NCI-H1417 treated with DMSO at 0.1 percent for 48 hours (cell line): ENCODE results near the gene MRPL51.
A peak's percentile ranks its signal among the peaks of the same experiment; 100 is the strongest.
"Not testable (repeated sequence)": the region's sequence is repeated elsewhere in the genome, so short reads cannot be mapped to it uniquely, and the experiment has no call there.

ENCODE experiments used
- DNase-seq: peaks from one replicate; lab custom pipeline; 2025; lab: John Stamatoyannopoulos, UW

Gene MRPL51

GRCh38 chr12:6492838-6493496, at the start of gene MRPL51:
Gene MRPL51, minus strand, starts transcription at chr12:6493262. Its CDS starts 126 bp downstream, at chr12:6493136.
- peak; percentile 83 for DNase-seq

GRCh38 chr12:6542209-6543009, 49.3 kb upstream of the MRPL51 start:
- DNase-seq: no peak

GRCh38 chr12:6541371-6542165, 48.5 kb upstream of the MRPL51 start:
- no peak for DNase-seq

- no peak for DNase-seq
Observed at GRCh38 chr12:6540181-6540877, 47.3 kb upstream of the MRPL51 start.

- no peak for DNase-seq
Observed at GRCh38 chr12:6539707-6540134, 46.7 kb upstream of the MRPL51 start.

- DNase-seq: no peak
Observed at GRCh38 chr12:6539314-6539682, 46.2 kb upstream of the MRPL51 start.

GRCh38 chr12:6538420-6539313, 45.6 kb upstream of the MRPL51 start:
- no peak for DNase-seq

GRCh38 chr12:6537580-6538419, 44.7 kb upstream of the MRPL51 start:
- not testable (repeated sequence) for DNase-seq

- no peak for DNase-seq
Observed at GRCh38 chr12:6536894-6537579, 44.0 kb upstream of the MRPL51 start.

GRCh38 chr12:6535960-6536847, 43.1 kb upstream of the MRPL51 start:
- no peak for DNase-seq

GRCh38 chr12:6535697-6535946, 42.6 kb upstream of the MRPL51 start:
- DNase-seq: no peak

- no peak for DNase-seq
Observed at GRCh38 chr12:6534945-6535696, 42.1 kb upstream of the MRPL51 start.

GRCh38 chr12:6534695-6534944, 41.6 kb upstream of the MRPL51 start:
- DNase-seq: no peak

GRCh38 chr12:6533923-6534694, 41.0 kb upstream of the MRPL51 start, which contains the start of gene GAPDH:
Gene GAPDH, plus strand, starts transcription at chr12:6534517. Its CDS starts 316 bp downstream, at chr12:6534833.
- DNase-seq: peak; percentile 97

GRCh38 chr12:6533653-6533922, 40.5 kb upstream of the MRPL51 start:
- no peak for DNase-seq

GRCh38 chr12:6532927-6533652, 40.0 kb upstream of the MRPL51 start:
- no peak for DNase-seq
